NOMO-1 (cell line): ENCODE data around the gene NINL.
"Not testable (repeated sequence)": the region's sequence is repeated elsewhere in the genome, so short reads cannot be mapped to it uniquely, and the experiment has no call there.

Experiments used
- DNase-seq, 2 experiments: peaks; one replicate each; lab custom pipeline; 2025; ENCODE audit not compliant: unreplicated experiment in 2 of 2; lab: John Stamatoyannopoulos, UW

Gene NINL

GRCh38 chr20:25553819-25554296 is 31.5 kb downstream of the NINL start:
- no peak for DNase-seq

DNA sequence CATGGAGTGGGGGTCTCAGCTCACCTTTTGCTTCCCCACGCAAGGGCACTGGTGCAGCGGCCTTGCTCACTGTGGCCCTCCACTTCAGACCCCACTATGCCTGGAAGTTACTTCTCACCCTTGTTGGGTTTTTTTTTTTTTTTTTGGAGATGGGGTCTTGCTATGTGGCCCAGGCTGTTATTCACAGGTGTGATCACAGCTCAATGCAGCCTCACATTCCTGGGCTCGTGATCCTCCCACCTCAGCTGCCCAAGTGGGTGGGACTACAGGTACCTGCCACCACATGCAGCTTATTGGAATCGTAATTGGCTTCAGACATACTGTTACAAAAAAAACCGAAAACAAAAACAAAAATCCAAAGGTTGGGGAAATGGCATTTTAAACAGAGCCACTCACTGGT is 32.4 kb downstream of the NINL start:
- DNase-seq = no peak

- DNase-seq = no peak
These were observed 33.7 kb downstream of the NINL start for GRCh38 chr20:25551413-25552215.

- DNase-seq = not testable (repeated sequence)
These were observed 34.5 kb downstream of the NINL start for GRCh38 chr20:25550645-25551337.

GRCh38 chr20:25549843-25550477 is 35.4 kb downstream of the NINL start:
- DNase-seq = no peak

DNA sequence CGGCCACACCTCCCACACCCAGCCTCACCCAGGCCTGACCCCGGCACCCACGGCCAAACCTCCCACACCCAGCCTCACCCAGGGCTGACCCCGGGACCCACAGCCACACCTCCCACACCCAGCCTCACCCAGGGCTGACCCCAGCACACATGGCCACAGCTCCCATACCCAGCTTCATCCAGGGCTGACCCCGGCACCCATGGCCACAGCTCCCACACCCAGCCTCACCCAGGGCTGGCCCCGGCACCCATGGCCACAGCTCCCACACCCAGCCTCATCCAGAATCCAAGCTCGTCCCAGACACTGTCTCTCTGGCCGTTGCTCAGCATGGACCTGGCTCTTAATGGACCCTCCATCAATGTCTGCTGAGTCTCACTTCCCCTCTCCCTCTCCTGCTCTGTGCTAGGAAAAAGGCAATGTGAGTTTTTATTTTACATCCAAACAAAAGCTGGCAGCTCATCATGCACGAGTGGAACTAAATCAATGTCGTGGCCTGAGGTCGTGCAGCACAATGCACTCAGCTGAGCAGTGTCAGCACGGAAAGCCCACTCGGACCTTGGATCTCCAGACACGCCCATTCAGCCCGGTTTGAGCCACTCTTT is 36.1 kb downstream of the NINL start:
- no peak for DNase-seq

DNA sequence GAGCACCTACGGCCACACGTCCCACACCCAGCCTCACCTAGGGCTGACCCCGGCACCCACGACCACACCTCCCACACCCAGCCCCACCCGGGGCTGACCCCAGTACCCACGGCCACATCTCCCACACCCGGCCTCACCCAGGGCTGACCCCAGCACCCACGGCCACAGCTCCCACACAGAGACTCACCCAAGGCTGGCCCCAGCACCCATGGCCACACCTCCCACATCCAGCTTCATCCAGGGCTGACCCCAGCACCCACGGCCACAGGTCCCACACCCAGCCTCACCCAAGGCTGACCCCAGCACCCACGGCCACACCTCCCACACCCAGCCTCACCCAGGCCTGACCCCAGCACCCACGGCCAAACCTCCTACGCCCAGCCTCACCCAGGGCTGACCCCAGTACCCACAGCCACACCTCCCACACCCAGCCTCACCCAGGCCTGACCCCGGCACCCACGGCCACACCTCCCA is 36.7 kb downstream of the NINL start:
- no peak for DNase-seq

DNA sequence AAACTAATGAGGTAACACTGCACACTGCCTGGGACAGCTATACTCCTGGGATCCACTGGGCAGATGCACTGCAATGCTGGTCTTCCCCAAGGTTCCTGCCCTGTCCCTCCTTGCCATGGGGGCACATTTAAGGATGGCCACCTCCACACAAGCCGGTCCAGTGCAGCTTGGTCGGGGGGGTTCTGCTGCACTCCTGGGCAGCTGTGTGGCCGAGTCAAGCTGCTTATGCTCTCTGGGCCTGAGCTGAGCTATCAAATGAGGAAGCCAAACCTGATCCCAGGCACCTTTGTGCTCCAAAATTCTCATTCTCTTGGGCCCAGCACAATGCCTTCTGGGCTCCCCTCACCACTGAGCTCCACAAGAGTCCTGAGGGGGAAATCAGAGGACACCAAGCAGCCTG is 37.3 kb downstream of the NINL start:
- DNase-seq = no peak

DNA sequence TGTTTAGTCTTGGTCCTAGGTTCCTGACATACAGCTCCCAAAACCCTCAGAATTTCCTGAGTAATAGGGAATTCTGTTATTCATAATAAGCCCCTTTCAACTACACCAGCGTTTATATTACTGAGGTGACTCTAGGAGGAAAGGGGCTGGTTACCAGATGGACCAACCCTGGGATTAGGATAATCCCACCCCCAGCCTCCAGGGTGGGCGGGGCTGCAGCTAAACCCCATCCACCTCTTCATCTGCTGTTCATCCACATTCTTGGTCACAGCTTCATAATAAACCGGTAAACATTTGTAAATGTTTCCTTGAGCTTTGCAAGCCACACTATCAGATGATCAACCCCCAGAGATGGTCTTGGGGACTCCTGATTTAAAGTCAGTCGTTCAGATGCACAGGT is 38.3 kb downstream of the NINL start:
- no peak for DNase-seq

DNA sequence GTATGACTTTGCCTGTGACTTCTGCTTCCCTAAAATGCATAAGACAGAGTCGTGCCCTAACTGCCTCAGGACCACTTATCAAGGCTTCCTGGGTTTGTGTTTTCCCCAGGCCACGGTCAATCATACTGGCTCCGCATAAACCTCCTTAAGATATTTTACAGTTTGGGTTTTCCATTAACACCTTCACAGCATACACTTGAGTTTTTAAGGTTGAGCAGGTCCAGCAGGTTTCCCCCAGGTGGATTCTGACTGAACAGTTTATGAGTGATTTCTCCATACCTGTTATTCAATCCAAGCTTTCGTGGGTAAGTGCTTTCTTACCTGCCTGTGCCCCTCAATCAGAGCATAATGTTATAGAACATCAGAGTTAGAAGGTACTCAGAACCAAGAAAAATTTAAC is 39.3 kb downstream of the NINL start:
- DNase-seq = no peak

- no peak for DNase-seq
These were observed 40.2 kb downstream of the NINL start for GRCh38 chr20:25545171-25545570.

DNA sequence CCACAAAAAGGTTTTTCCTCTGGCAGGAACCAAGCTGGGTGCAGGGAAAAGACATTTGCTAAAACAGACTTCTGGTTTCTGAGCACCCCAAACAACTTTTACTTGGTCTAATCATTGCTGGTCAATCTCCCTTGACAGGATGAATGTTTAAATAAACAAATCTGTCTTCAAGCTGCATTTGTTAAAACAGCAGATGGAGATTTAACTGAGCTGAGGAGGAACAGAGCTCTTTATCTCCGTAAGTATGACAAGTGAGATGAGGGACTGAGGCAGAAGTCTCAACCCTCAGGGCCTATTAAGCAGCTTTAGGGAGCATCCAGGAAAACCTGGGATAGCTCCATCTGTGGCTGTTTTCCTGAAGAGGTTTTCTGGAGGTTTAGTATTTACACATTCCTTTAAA is 40.6 kb downstream of the NINL start:
- DNase-seq = no peak

- DNase-seq = no peak
These were observed 41.0 kb downstream of the NINL start for GRCh38 chr20:25544311-25544710.

GRCh38 chr20:25543068-25543467 is 42.3 kb downstream of the NINL start:
- no peak for DNase-seq

DNA sequence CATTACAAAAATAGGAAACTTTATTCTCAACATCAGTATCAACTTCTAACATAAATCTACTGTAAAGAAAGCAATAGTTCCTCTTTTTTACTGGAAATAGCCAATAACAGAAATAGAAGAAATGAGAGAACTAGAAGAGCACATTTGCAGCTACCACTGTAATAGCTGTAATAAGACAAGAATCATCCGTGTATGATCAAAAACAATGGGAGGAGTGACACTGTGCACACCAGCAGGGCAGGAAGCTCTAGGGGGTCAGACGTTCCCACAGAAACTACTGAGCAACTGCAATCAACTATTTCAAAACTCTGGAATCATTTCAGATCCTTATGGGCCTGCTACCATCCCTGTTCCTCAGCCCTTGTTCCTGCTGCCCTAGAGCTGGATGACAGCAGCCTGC is 43.7 kb downstream of the NINL start:
- DNase-seq = peak in 1 of 2 experiments; percentile 74

DNA sequence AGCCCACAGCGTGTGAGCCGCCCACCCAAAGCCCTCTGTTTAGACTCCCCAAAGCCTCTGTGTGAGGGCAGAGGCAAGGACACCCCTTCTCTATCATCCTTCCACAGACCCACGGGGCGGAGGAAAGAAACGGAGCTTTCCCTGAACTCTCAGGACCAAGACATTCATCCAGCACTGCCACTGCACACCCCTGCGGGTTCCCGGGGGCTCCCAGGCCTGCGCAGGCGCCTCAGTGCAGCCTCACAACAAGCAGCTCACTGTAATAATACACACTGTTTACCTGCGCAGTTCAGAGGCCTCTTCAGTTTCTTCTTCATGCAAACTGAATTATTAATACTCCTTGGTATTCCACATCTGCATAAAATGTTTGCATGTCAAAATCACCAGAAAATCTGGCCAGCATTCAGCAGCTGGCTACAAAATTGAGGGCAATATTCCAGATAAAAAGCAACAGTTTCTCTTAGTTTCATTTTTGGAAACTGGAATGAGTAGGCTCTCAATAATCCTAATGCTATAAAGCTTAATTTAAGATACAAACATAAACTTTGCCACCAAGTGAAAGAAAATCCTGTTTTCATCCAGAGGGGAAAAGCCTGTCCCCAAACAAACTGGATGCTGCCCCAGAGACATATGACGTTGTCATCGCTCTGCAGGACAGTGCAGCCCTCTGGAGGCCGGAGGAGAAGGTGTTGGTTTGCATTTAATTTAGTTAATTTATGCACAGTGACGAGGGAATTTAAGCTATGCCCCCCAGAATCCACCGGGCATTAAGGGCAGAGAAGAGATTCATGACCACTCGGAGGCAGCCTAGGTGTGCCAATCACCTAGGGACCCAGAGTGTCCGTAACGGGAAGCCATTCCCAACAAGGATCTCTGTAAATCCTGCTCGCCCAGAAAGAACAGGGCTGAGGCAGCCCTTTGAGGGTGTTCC is 45.3 kb downstream of the NINL start:
- peak; percentile 20 to 44 for DNase-seq

GRCh38 chr20:25538838-25539665 is 46.3 kb downstream of the NINL start:
- no peak for DNase-seq

- DNase-seq = no peak
These were observed 47.4 kb downstream of the NINL start for GRCh38 chr20:25537890-25538289.

GRCh38 chr20:25535762-25536161 is 49.6 kb downstream of the NINL start:
- no peak for DNase-seq
